Fibroblast of skin of back (primary cell): ENCODE results near the gene SIRPB1.
"Not testable (repeated sequence)": the region's sequence is repeated elsewhere in the genome, so short reads cannot be mapped to it uniquely, and the experiment has no call there.

Experiments
- DNase-seq: peaks from one replicate; pipeline ENCODE4 v3.0.0-alpha.2; 2013

SIRPB1 gene

DNA sequence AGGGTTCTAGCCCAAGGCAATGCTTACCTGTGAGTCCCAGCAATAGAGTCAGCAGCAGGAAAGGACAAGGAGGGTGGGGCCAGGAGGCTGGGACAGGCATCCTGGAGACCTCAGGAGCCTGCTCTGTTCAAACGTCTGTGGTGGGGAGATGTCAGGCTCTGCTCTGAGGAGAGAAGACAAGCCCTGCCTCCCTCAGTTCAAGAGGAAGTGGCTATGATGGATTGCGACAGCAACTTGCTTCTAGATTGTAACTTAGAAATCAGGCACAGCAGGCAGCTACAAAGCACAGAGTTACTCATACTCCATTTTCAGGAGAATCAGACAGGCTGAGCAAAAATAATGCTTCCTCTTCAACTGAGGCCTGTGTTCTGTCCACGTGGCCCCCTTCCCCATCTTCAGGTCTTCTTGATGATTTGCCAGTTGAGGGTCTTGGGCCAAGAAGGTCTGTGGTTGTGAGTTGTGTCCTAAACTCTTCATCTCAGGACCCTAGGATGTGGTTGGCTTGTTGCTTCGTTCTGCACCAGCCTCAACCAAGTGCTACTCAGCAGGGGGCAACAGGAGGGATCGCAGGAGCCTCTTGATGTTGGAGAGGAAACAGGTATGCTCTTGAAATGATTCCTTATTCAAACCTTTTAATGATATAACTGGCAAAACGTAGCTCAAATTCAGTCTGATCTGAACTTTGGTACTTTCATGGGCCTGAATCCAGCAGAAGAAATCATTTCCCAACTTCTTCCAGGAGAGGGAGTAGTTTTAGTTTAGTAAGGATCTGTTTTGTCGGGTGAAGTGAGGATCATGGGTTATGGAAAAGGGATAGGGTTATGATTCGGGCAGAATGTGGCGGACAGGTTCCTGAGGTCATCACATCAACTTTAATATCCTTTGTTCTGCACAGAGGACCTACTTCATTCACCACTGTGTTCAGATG is 31.0 kb downstream of the SIRPB1 start:
- no peak for DNase-seq

DNA sequence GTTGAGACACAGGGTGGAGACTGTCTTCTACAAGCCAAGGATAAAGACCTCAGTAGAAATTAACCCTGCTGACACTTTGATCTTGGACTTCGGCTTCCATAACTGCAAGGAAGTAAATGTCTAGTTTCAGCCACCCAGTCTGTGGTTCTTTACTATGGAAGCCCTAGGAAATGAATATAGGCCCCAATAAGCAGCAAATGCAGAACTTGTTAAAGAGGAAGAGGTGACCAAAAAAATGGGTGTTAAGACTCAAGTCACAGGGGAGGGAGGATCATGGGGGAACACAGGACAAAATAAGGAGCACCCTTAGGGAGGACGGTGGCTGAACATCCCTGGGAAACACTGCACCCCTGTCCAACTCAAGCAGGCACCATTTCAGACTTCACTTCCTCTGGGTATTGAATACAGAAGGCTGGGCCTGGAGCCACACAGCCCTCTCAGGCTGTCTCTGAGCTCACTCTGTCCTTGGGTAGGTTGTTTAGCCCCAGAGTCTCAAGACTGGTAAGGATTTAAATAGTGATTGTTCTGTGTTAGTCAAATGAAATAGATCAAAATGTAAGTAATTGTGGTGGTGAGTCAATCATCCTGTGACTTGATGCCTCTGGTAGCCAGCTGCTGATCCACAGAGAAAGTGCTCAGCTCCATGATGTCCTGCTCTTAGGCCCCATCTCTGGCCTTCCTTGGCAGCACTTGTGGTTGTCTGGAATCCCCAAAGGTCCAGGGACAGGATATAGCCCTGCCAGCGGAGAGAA is 31.9 kb downstream of the SIRPB1 start:
- DNase-seq: no peak

DNA sequence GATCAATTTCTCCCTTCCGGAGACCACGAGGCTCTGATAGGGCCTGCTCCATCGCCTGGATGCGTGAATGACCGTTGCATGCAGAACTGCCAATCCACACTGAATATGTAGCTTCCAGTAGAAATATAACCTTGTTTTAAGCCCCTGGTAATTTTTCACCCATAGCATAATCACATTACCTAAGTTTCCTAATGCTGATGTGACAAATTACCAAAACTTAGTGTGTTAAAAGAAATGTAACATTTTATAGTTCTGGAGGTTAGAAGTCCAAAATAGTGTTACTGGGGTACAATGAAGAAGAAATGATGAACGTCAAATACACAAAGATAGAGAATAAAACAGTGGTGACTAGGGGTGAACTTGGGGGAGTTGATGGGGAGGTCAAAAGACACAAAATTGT is 40.3 kb downstream of the SIRPB1 start:
- DNase-seq: no peak

DNA sequence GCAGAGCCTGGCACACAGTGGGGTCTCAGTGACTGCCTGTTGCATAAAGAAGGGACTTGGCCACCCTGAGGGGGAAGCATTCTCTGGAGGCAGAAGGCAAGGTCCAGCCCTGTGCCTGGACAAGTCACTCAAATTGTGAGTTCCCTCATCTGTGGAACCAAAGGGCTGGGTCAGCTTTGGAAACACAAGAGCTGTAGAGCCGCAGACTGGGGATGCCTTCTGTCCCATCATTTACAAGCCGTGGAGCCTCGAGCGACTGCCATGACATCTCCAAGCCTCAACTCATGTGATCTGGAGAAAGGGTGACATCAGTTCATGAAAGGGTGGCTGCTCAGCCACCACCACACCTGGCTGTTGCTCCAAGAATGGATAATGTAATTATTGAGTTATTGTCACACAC is 41.9 kb downstream of the SIRPB1 start:
- no peak for DNase-seq

DNA sequence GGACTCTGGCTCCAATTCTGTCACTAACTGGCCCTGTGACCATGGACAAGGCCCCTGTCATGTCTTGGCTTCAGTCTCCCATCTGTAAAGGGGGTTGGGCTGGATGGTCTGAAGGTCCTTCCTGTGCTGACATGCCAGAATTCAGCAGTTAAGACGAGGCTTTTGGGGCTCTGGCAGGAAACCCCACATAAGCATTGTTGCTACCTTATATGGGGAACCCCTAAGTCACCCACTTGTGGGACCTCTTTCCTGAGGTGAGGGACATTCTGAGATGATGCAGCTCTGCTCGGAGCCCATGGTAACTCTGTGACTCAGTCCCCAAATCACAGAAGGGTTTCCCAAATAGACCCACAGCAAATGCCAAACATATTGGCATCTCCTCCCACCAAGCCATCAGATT is 42.5 kb downstream of the SIRPB1 start:
- DNase-seq: not testable (repeated sequence)

DNA sequence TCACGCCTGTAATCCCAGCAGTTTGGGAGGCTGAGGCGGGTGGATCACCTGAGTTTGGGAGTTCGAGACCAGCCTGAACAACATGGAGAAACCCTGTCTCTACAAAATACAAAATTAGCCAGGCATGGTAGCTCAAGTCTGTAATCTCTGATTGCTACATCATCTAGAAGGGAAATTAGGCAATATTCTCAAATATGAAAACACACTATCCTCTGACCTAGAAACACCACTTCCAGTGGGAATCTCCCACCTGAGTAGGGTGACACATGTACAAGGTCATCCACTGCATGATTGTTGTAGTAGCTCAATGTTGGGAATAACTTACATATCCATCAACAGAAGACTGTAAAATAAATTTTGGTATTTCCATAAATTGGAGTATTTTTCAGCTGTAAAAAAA is 43.2 kb downstream of the SIRPB1 start:
- DNase-seq: no peak

DNA sequence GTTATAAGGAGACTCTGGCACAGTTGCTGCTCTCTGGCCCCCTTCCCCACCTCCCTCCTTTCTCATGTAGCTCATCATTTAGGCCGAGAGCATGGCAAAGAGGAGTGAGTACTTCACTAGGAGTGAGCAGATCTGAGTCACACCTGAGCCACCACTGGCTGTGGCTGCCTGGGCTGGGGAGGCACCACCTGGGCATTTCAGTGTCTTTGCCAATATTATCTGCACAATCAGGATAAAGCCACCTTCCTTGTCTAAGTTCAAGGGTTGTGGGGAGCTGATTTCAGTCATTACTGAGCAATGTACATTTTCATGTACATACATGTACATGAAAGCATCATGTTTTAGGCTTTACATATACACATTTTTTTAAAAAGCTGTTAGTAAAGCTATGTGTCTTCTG is 43.8 kb downstream of the SIRPB1 start:
- not testable (repeated sequence) for DNase-seq

DNA sequence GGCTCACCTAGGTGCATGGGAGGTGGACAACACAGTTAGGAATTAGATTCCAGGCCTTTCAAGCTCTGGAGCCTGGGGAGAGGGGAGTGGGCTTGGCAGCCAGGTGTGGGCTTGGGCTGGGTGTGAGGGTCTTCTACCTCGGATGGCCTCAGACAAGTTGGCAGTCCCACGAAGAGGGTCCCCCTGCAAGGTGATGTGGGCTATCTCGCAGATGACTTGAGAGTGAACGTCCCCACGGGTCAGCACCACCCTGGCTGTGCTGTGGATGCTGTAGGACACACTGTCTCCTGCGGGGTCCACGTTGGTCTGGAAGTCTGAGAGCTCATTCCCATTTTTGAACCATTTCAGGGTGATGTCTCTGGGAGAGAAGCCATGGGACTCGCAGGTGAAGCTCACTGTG is 48.2 kb downstream of the SIRPB1 start:
- DNase-seq: not testable (repeated sequence)
